ENCODE measurements around the gene SLC2A9.

The SLC2A9 gene

DNA sequence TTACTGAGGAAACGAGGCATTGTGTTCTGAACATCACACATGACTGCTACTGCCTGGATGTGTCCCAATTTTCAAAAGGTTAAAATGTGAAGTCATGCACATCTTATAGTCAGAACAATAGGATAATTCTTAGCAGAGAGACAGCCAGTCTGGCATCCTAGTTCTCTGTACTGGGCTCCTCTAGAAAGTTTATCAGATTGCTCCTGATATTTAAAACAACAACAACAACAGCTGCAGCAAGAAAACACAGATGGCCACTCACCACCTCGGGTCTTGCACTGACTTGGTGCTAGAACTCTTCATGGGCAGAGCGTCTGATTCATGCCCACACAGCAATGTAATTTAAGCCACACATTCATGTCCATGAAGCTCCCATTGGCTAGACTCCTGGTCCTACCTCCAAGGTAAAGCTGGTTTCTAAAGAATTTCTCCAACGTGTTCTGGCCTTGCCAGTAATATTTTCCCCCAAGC is 33.3 kb upstream of the SLC2A9 start:
- peaks cover 15% of the 10 kb centered on the region for H3K4me1 ChIP-seq (ENCODE audit: insufficient read depth, low read length)
- no peaks in the 10 kb centered on the region for H3K27me3 ChIP-seq (ENCODE audit: insufficient read depth, low read length)
- H3K27ac ChIP-seq (ENCODE audit: low read length): no peak overlapping the region
- no peak overlapping the region for H3K9ac ChIP-seq (ENCODE audit: low read depth, low read length)
- H3K36me3 ChIP-seq (ENCODE audit: insufficient read depth, low read depth, low read length): no peaks in the 10 kb centered on the region
- H3K9me3 ChIP-seq (ENCODE audit: insufficient read depth, low read depth, low read length): no peaks in the 10 kb centered on the region
- H3K4me3 ChIP-seq (ENCODE audit: low read length): no peak overlapping the region

- Histone ChIP-seq H3K27me3 (ENCODE audit: insufficient read depth, low read length) (no peaks in the 10 kb centered on the region), H3K36me3 (ENCODE audit: insufficient read depth, low read depth, low read length) (no peaks in the 10 kb centered on the region), H3K4me3 (ENCODE audit: low read length) (no peak overlapping the region), H3K4me1 (ENCODE audit: insufficient read depth, low read length) (peaks cover 17% of the 10 kb centered on the region), H3K9ac (ENCODE audit: low read depth, low read length) (no peak overlapping the region), H3K9me3 (ENCODE audit: insufficient read depth, low read depth, low read length) (no peaks in the 10 kb centered on the region), H3K27ac (ENCODE audit: low read length) (no peak overlapping the region)
Observed at GRCh38 chr4:10053635-10054453, 32.5 kb upstream of the SLC2A9 start.

DNA sequence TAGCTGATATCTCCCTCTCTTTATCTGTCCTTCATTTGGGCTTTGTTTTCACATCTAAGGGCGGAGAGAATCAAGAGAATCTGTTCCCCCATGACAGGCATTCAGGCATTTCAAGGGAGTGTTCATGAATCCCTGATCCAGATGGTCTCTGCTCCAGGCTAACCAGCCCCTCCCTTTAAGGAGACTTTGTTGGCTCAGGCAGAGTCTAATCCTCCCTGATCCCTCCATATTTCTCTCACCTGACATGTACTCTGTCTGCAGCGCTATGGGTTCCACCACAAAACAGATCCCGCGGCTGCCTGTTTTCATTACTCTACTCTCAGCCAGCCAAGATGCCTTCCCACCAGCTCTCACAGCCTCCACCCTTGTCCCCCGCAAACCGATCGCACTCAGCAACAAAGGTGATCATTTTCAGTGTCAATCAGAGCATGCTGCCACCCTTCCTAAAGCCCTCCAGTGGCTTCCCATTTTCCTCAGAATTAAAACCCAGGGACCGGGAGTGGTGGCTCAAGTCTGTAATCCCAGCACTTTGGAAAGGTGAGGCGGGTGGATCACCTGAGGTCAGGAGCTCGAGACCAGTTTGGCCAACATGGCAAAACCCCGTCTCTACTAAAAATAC is 30.3 kb upstream of the SLC2A9 start:
- no peak overlapping the region for H3K4me3 ChIP-seq (ENCODE audit: low read length)

GRCh38 chr4:10050721-10051120 is 29.4 kb upstream of the SLC2A9 start:
- H3K4me1 ChIP-seq (ENCODE audit: insufficient read depth, low read length): peaks cover 17% of the 10 kb centered on the region
- H3K27me3 ChIP-seq (ENCODE audit: insufficient read depth, low read length): no peaks in the 10 kb centered on the region
- no peaks in the 10 kb centered on the region for H3K9me3 ChIP-seq (ENCODE audit: insufficient read depth, low read depth, low read length)
- H3K4me3 ChIP-seq (ENCODE audit: low read length): no peak overlapping the region
- H3K36me3 ChIP-seq (ENCODE audit: insufficient read depth, low read depth, low read length): no peaks in the 10 kb centered on the region
- H3K9ac ChIP-seq (ENCODE audit: low read depth, low read length): no peak overlapping the region
- no peak overlapping the region for H3K27ac ChIP-seq (ENCODE audit: low read length)

More for the DNA sequence above, 30.3 kb upstream of the SLC2A9 start:
- Histone ChIP-seq H3K36me3 (ENCODE audit: insufficient read depth, low read depth, low read length) (no peaks in the 10 kb centered on the region), H3K27ac (ENCODE audit: low read length) (no peak overlapping the region), H3K9me3 (ENCODE audit: insufficient read depth, low read depth, low read length) (no peaks in the 10 kb centered on the region), H3K9ac (ENCODE audit: low read depth, low read length) (no peak overlapping the region), H3K4me1 (ENCODE audit: insufficient read depth, low read length) (peaks cover 17% of the 10 kb centered on the region), H3K27me3 (ENCODE audit: insufficient read depth, low read length) (no peaks in the 10 kb centered on the region)

DNA sequence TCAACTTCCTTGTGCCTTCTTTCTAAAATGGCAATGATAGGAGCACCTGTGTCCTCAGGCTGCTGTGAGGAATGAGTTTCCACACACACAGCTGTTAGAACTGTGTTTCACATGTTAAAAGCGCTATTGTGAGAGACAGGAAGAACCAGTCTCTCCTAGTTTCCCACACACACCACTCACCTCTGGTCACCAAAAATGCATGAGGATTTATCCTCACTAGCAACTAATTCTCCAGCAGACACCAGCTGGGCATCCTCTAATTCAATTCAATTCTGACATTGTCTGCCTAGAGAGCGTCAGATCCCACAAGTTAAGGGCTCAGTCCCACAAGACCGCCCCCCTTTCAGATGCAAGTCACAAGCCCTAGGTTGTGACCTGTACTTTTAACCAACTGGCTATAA is 29.0 kb upstream of the SLC2A9 start:
- Histone ChIP-seq H3K4me3 (ENCODE audit: low read length) (no peak overlapping the region), H3K36me3 (ENCODE audit: insufficient read depth, low read depth, low read length) (no peaks in the 10 kb centered on the region), H3K9me3 (ENCODE audit: insufficient read depth, low read depth, low read length) (no peaks in the 10 kb centered on the region), H3K4me1 (ENCODE audit: insufficient read depth, low read length) (peaks cover 17% of the 10 kb centered on the region), H3K9ac (ENCODE audit: low read depth, low read length) (no peak overlapping the region), H3K27me3 (ENCODE audit: insufficient read depth, low read length) (no peaks in the 10 kb centered on the region), H3K27ac (ENCODE audit: low read length) (no peak overlapping the region)

DNA sequence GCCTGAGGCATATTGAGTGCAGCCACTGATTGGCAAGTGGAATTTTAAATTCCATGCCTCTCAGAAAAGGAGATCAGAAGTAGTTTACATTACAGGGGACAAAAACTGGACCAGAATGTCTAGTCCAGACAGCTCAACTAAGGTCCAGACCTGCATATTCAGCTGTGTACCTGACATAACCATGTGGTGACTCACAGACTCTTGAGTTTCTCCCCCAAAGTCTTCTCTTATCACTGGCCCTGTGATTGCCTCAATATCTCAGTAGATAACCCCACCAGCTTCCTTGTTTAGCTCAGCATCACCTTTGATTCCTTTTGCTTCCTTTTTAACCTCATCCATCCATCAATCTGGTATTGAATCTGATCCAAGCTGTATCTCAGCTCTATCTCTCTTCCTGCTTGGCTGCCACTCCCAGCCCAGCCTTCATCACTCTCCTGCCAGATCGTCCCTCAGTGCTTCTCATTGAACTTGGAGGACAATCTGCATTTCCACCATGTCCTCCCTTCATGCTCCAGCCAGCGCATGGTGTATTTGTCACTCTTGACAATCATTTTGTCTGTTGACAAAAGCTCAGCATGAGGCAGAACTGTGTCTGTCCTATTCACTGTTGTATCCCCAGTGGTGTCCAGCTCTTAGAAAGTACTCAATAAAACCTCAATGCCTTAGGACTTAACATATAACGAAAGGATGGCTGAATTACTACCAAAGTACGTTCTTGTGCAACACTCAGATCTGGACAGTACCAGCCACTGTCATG is 27.8 kb upstream of the SLC2A9 start:
- H3K9me3 ChIP-seq (ENCODE audit: insufficient read depth, low read depth, low read length): no peaks in the 10 kb centered on the region
- peaks cover 17% of the 10 kb centered on the region for H3K4me1 ChIP-seq (ENCODE audit: insufficient read depth, low read length)
- no peak overlapping the region for H3K9ac ChIP-seq (ENCODE audit: low read depth, low read length)
- H3K27ac ChIP-seq (ENCODE audit: low read length): no peak overlapping the region
- H3K27me3 ChIP-seq (ENCODE audit: insufficient read depth, low read length): no peaks in the 10 kb centered on the region
- no peaks in the 10 kb centered on the region for H3K36me3 ChIP-seq (ENCODE audit: insufficient read depth, low read depth, low read length)
- no peak overlapping the region for H3K4me3 ChIP-seq (ENCODE audit: low read length)

DNA sequence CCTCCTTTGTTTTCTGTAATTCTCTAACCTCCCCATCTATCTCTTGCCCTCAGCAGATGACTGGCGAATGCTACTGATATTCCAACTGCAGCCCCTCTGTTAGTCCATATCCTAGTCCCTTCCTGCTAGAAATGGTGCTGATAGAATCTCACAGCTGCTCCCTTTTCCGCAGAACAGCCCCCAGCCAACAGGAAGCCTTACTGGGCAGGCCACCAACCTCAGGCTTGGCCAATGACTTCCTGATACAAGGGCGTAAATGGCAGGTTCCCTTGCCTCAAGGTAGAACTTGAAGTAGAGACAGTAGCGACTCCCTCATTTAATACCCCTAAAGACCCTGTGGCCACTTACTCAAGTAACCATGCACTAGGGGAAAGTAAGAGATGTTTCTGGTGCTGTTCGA is 26.7 kb upstream of the SLC2A9 start:
- H3K4me3 ChIP-seq (ENCODE audit: low read length): no peak overlapping the region
- no peak overlapping the region for H3K27ac ChIP-seq (ENCODE audit: low read length)
- H3K9me3 ChIP-seq (ENCODE audit: insufficient read depth, low read depth, low read length): no peaks in the 10 kb centered on the region
- H3K9ac ChIP-seq (ENCODE audit: low read depth, low read length): no peak overlapping the region
- no peaks in the 10 kb centered on the region for H3K36me3 ChIP-seq (ENCODE audit: insufficient read depth, low read depth, low read length)
- no peaks in the 10 kb centered on the region for H3K27me3 ChIP-seq (ENCODE audit: insufficient read depth, low read length)
- H3K4me1 ChIP-seq (ENCODE audit: insufficient read depth, low read length): peaks cover 17% of the 10 kb centered on the region

GRCh38 chr4:10046471-10046870 is 25.2 kb upstream of the SLC2A9 start:
- no peak overlapping the region for H3K4me3 ChIP-seq (ENCODE audit: low read length)
- no peaks in the 10 kb centered on the region for H3K36me3 ChIP-seq (ENCODE audit: insufficient read depth, low read depth, low read length)
- no peaks in the 10 kb centered on the region for H3K27me3 ChIP-seq (ENCODE audit: insufficient read depth, low read length)
- no peaks in the 10 kb centered on the region; the same call in 1 of the 2 replicates for H3K9me3 ChIP-seq (ENCODE audit: insufficient read depth, low read depth, low read length)
- peaks cover 17% of the 10 kb centered on the region for H3K4me1 ChIP-seq (ENCODE audit: insufficient read depth, low read length)
- H3K27ac ChIP-seq (ENCODE audit: low read length): no peak overlapping the region
- no peak overlapping the region for H3K9ac ChIP-seq (ENCODE audit: low read depth, low read length)

DNA sequence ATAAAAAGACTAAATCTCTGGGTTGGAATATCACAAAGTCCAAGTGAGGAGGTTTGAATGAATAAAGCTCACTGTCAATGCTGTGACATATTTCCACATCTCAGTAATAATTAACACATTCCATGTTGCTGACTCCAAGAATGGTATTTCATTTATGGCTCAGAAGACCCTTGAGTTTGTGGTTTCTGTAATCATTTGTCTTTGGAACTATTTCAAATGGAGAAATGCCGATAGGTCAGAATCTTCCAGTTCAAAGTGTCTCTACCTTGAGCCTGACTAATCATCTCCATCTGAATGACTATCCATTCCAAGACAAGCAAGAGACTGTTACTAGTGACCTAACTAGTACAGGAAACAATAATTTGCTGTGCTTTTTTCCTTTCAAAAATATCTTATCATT is 24.2 kb upstream of the SLC2A9 start:
- H3K4me1 ChIP-seq (ENCODE audit: insufficient read depth, low read length): peaks cover 9% of the 10 kb centered on the region
- no peaks in the 10 kb centered on the region; the same call in 1 of the 2 replicates for H3K9me3 ChIP-seq (ENCODE audit: insufficient read depth, low read depth, low read length)
- H3K4me3 ChIP-seq (ENCODE audit: low read length): no peak overlapping the region
- no peaks in the 10 kb centered on the region for H3K36me3 ChIP-seq (ENCODE audit: insufficient read depth, low read depth, low read length)
- no peak overlapping the region for H3K27ac ChIP-seq (ENCODE audit: low read length)
- H3K27me3 ChIP-seq (ENCODE audit: insufficient read depth, low read length): no peaks in the 10 kb centered on the region
- H3K9ac ChIP-seq (ENCODE audit: low read depth, low read length): no peak overlapping the region

DNA sequence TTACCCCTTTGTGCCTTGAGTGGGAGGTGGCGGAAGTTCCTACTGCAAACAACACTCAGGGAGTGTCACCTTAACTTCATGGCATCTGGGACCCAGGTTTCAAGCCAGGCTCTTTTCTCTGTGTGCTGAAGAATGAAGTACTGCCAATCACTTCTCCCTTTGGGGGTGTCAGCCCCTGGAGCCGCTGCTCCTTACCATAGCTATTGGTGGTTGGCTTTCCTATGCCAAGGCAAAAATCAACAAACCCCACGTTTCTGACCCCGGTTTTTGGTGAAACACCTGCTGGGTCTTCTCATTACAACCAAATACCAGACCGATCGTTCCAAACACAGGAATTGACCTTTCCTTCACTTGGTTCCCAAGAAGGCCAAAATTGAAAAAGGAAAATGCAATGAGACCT is 19.7 kb upstream of the SLC2A9 start:
- no peaks in the 10 kb centered on the region for H3K27me3 ChIP-seq (ENCODE audit: insufficient read depth, low read length)

DNA sequence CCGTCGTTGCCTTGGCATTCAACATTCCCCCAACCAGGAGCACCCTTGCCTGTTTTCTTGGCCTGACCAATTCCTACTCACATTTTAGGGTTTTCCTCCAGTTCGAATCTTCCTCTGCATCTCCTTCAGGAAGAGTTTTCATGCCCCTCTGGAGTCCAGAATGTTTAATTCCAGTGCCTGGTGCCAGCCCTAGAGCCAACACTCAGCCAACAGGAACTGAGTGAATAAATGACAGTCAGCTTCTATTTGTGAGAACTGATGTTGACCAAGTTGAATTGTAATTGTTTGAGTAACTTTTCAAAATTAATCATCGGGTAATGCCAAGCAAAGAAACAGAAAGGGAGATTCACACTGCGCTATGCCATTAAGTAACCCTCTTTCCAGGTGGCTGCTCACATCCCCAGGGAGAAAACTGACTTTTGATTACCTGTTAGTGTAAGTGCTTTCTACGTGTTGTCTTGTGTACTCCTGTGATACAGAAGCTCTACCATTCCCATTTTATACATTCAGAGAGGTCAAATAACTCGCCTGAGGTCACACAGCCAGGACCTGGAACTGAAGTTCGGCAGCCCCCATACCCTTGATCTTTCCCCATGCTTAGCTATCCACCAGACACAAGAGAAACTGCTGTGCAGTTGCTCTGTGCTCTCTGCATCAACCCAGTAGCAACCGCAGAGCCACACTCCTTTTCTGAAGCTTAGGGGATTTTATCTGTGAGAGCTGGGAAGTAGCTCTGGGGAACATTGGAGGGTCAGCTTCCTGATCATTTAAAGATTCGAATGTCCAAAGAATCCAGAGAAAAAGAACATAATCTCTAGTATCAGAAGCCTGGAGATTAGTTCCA is 19.0 kb upstream of the SLC2A9 start:
- Histone ChIP-seq H3K9me3 (ENCODE audit: insufficient read depth, low read depth, low read length) (no peaks in the 10 kb centered on the region; the same call in 1 of the 2 replicates), H3K4me3 (ENCODE audit: low read length) (no peak overlapping the region), H3K9ac (ENCODE audit: low read depth, low read length) (no peak overlapping the region), H3K27me3 (ENCODE audit: insufficient read depth, low read length) (no peaks in the 10 kb centered on the region), H3K36me3 (ENCODE audit: insufficient read depth, low read depth, low read length) (no peaks in the 10 kb centered on the region), H3K27ac (ENCODE audit: low read length) (no peak overlapping the region), H3K4me1 (ENCODE audit: insufficient read depth, low read length) (no peaks in the 10 kb centered on the region)

More for the DNA sequence above, 19.7 kb upstream of the SLC2A9 start:
- H3K27ac ChIP-seq (ENCODE audit: low read length): no peak overlapping the region
- no peak overlapping the region for H3K4me3 ChIP-seq (ENCODE audit: low read length)
- no peaks in the 10 kb centered on the region; the same call in 1 of the 2 replicates for H3K9me3 ChIP-seq (ENCODE audit: insufficient read depth, low read depth, low read length)
- H3K36me3 ChIP-seq (ENCODE audit: insufficient read depth, low read depth, low read length): no peaks in the 10 kb centered on the region
- H3K9ac ChIP-seq (ENCODE audit: low read depth, low read length): no peak overlapping the region
- H3K4me1 ChIP-seq (ENCODE audit: insufficient read depth, low read length): no peaks in the 10 kb centered on the region
